C1 segment of cervical spinal cord (tissue), 14 donors: ENCODE measurements around the gene MTSS2.
"Not testable (repeated sequence)": the region's sequence is repeated elsewhere in the genome, so short reads cannot be mapped to it uniquely, and the experiment has no call there.

Experiments
- DNase-seq, 14 donors: peaks; one replicate each; lab custom pipeline; 2025; lab: John Stamatoyannopoulos, UW

MTSS2 gene

DNA sequence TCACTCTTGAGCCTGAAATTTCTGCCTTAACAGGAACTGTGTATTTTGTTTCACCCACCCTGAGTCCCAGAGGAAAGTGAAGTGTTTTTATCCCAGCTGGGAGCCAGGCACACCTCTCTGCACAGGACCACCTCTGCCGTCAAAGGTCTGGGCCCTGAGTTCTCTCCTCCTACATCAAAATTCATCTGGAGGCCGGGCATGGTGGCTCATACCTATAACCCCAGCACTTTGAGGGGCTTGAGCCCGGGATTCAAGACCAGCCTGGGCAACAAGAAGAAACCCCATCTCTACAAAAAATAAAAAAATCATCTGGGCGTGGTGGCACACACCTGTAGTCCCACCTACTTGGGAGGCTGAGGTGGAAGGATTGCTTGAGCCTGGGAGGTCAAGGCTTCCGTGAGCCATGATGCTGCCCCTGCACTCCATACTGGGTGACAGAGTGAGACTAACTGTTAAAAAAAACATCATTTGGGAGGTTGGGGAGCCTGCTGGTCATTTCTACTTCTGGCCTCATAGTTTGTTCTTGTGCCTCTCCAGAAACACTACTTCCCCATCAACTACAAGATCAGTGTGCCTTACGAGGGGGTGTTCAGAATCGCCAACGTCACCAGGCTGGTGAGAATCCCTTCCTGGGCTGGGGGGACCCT lies 29.7 kb downstream of the MTSS2 start:
- DNase-seq, result no peak

GRCh38 chr16:70653809-70654771 lies 31.8 kb downstream of the MTSS2 start:
- peak in 12 of 14 donors; percentile 26 to 79 (median 63) for DNase-seq

DNA sequence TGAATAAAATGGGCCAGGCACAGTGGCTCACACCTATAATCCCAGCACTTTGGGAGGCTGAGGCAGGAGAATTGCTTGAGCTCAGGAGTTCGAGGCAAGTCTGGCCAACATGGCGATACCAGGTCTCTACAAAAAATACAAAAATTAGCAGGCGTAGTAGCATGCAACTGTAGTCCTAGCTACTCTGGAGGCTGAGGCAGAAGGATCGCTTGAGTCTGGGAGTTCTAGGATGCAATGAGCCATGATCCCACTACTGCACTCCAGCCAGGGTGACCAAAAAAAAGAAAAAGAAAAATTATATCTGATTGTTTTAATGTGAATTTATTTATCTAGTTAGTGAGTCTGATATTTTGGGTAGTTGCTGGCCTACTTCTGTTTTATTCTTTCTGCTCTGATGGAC lies 32.4 kb downstream of the MTSS2 start:
- no peak for DNase-seq

DNA sequence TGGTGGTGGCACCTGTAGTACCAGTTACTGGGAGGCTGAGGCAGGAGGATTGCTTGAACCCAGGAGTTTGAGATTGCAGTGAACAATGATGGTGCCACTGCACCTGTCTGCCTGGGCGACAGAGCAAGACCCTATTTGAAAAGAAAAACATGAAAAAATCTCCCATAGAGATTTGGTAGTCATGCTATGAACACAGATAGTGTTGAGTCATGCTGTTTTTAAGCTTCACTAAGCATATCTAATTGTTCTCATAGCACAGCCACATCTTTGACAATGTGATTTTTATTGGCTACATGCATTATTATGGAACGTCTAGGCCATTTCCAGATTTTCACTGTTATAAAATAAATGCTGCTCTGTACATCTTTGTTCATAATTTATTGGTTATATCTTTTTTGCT lies 33.5 kb downstream of the MTSS2 start:
- no peak for DNase-seq

DNA sequence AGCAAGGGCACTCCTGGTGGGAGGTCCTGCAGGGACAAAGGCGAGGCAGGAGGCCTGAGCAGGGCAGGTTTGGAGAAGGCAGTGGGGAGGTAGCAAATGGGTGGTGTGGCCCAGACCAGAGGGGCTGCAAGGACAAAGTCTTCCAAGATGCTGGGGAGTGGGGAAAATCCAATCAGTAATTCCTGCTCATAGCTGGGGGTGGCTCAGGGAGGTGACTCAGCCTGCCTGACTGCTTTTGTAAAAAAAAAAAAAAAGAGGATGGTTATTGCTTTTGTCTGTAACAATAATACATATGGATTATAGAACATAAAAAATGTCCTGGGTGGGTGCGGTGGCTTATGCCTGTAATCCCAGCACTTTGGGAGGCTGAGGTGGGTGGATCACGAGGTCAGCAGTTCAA lies 34.3 kb downstream of the MTSS2 start:
- no peak for DNase-seq

DNA sequence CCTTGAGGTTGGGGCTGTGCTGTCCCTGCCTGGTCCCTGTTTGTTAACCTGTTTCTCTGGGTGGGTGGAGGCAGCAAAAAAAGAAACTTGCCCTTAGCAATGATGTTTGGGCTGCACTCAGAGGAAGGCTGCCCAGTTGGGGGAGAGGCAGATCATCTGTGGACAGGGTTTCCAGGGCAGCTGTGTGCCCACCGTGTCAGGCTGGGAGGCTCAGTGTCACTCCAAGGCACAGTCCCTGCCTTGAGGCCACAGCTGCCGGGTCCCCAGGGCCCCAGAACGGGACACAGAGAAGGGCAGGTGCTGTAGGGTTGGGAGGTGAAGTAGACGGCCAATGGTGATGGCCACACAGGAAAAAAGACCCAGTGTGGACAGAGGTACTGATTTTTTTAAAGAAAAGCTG lies 35.6 kb downstream of the MTSS2 start:
- DNase-seq, result no peak

DNA sequence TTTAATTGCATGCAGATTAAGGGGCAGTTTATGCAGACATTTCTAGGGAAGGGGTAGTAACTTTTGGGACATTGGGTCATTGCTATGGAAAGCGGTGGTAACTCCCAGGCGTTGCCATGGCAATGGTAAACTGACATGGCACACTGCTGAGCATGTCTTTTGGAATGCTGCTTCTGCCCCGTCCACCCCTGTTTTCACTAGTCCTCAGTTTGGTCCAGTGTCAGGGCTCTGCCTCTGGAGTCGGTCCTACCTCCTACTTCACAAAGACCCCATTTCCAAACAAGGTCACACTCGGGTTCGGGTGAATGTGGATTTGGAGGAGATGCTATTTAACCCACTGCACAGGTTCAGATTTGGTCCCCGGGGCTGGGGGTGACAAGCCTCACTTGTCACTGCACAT lies 36.6 kb downstream of the MTSS2 start:
- no peak for DNase-seq

GRCh38 chr16:70648606-70649005 lies 37.2 kb downstream of the MTSS2 start:
- DNase-seq, result no peak

DNA sequence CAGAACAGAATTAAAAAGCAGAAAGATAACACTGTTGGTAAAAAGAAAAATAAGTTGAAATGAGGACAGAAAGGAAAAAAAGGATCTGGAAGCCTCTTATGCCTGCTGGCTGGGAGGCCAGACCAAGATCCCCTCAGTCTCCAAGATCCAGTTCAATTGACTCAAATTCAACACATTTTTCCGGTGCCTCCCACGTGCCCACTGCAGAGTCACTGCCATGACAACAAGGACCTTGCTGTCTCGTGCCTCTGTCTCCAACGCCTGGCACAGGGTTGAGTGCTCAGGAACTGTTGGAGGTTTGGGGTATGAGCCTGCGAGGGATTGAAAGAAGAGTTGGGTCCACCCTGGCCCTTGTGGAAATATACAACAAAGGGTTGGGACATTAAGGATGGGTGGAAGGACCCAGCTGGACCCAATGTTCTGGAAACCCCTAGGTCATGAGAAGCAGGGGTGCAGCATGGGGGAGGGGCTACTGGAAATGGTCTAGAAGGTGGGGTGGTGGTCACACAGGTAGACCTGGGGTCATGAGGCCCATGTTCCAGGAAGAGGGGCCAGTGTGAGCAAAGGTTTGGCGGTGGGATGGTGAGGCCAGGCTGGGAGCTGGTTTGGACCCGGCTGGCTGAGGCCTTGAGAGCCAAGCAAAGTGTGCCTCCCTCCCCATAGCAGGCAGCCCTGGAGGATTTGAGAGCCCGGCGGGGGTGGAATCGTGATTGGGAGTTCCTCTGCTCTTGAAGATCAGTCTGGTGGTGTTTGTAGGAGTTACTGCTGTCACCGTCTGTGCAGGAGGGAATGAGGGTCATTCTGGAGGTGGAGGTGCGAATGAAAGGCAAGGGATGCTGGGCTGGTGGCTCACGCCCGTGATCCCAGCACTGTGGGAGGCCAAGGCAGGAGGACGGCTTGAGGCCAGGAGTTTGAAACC lies 38.2 kb downstream of the MTSS2 start:
- DNase-seq, result no peak

- peak in 1 of 14 donors; percentile 83 for DNase-seq
Observed at GRCh38 chr16:70646260-70647241, 39.3 kb downstream of the MTSS2 start, which contains the start of gene IL34. IL34 (plus strand) TSS chr16:70646559; CDS start chr16:70646948, 389 bp downstream.

GRCh38 chr16:70644763-70645597 lies 40.9 kb downstream of the MTSS2 start:
- no peak for DNase-seq

DNA sequence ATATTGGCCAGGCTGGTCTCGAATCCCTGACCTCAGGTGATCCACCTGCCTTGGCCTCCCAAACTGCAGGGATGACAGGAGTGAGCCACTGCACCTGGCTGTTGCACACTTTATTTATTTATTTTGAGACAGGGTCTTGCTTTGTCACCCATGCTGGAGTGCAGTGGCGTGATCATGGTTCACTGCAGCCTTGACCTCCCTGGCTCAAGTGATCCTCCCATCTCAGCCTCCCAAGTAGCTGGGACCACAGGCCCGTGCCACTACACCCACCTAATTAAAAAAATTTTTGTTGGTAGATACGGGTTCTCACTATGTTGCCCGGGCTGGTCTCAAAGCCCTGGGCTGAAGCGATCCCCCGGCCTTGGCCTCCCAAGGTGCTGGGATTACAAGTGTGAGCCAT lies 42.6 kb downstream of the MTSS2 start:
- DNase-seq, result not testable (repeated sequence)

DNA sequence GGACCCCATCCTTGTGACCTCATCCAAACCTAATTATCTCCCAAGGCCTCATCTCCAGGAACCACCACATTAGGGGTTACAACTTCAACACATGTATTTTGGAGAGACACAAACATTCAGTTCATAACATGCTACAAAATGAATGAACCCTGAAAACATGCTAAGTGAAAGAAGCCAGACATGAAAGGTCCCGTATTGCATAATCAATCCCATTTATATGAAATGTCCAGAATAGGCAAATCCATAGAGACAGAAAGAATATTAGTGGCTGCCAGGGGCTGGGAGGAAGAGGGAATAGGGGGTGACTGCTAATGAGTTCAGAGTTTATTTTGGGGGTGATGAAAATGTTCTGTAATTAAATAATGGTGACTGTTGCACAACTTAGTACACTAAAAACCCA lies 43.2 kb downstream of the MTSS2 start:
- DNase-seq, result no peak

DNA sequence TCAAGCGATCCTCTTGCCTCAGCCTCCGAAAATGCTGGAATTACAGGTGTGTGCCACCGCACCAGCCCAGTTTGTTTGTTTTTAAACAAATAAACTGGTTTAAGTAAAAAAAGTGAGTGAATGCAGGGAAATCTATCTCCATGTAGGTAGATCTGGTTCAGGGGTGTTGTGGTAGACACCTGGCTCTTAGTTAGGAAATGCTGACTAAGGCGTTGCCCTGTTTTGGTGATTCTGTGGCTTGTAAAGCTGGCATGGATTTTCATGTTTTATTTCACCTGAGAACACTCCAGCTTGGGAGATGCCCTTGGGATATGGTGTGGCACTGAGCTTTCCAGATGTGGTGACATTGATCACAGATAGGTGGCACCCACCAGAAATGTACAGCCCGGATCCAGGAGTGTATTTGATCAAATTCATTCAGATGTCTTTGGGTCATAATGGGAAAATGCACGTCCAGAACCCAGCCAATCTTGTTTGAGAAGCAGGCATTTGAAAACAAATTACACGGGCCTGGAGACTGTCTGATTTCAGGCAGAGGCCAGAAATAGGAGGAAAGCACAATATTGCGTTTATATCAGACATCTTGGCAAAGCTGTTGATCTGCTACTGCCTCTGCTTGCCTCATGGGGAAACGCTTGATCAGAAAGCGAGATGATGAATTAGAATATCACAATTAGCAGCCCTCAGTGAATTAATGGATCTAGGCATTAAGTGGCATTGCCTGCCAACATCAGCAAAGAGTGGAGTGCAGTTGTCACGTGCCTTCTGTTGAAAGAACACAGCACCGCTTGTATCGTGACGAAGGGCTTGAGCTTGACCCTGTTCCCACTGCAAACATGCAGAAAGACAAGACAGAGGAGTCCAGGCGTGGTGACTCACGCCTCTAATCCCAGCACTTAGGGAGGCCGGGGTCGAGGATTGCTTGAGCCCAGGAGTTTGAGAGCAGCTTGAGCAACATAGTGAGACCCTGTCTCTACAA lies 46.8 kb downstream of the MTSS2 start:
- peak in 1 of 14 donors; percentile 19 for DNase-seq
